PC-9 (cell line): Measurements from ENCODE around the gene CEP112.

ENCODE experiments used
- EZH2 ChIP-seq: fragments of 200-600 bp; sonication (generic); IDR thresholded peaks from 2 replicates; pipeline ENCODE4 v1.8.0; 2017; ENCODE audit warnings: antibody characterized with exemption, low read depth
- TF ChIP-seq, protein P1 (sequence below): fragments of 200-600 bp; sonication (generic); conservative IDR thresholded peaks from 2 replicates; pipeline ENCODE4 v1.6.1; 2017; ENCODE audit warnings: mixed run types, antibody characterized with exemption, mild to moderate bottlenecking, moderate library complexity

- TF ChIP-seq, protein P1, sequence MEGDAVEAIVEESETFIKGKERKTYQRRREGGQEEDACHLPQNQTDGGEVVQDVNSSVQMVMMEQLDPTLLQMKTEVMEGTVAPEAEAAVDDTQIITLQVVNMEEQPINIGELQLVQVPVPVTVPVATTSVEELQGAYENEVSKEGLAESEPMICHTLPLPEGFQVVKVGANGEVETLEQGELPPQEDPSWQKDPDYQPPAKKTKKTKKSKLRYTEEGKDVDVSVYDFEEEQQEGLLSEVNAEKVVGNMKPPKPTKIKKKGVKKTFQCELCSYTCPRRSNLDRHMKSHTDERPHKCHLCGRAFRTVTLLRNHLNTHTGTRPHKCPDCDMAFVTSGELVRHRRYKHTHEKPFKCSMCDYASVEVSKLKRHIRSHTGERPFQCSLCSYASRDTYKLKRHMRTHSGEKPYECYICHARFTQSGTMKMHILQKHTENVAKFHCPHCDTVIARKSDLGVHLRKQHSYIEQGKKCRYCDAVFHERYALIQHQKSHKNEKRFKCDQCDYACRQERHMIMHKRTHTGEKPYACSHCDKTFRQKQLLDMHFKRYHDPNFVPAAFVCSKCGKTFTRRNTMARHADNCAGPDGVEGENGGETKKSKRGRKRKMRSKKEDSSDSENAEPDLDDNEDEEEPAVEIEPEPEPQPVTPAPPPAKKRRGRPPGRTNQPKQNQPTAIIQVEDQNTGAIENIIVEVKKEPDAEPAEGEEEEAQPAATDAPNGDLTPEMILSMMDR, result no peak
- no peak for TF ChIP-seq EZH2
These were observed 527.7 kb downstream of the CEP112 start for GRCh38 chr17:65664266-65664665.
